GM21529 (cell line): ENCODE data around the gene TRIOBP.

Experiments used
- ATAC-seq: cut with Tn5 transposase; IDR thresholded peaks from one replicate; pipeline ENCODE4 v1.9.1; 2021; ENCODE audit not compliant: unreplicated experiment

Gene TRIOBP

DNA sequence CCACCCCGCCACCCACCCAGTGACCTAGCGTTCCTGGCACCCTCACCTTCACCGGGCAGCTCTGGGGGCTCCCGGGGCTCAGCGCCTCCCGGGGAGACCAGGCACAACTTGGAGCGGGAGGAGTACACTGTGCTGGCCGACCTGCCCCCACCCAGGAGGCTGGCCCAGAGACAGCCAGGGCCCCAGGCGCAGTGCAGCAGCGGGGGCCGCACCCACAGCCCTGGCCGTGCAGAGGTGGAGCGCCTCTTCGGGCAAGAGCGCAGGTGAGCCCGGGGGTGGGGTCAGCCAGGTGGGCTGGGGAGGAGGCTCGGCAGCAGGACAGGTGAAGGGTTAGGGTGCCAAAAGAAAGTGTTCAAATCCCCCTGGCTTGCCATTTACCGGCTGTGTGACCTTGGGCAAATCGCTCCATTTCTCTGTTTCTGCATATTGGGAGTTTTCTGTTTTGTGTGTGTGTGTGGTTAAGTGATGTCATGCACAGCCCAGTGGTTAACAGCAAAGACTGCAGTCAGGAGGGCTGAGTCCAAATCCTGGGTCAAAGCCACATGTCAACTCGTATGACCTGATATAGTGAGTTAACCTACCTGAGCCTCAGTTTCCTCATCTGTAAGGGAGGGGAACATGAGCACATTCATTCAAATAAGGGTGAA lies 29.5 kb downstream of the TRIOBP start:
- ATAC-seq: no peak

DNA sequence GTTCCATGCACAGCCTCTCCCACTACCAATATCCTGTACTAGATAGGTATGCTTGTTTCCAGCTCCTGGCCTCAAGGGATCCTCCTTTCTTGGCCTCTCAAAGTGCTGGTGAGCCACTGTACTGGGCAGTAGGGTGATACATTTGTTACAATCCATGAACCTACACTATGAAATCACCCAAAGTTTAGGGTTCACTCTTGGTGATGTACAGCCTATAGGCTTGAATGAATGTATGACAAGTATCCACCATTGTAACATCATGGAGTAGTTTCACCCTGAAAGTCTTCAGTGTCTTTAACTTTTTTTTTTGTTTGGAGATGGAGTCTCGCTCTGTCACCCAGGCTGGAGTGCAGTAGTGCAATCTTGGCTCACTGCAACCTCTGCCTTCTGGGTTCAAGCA lies 31.8 kb downstream of the TRIOBP start:
- no peak for ATAC-seq

DNA sequence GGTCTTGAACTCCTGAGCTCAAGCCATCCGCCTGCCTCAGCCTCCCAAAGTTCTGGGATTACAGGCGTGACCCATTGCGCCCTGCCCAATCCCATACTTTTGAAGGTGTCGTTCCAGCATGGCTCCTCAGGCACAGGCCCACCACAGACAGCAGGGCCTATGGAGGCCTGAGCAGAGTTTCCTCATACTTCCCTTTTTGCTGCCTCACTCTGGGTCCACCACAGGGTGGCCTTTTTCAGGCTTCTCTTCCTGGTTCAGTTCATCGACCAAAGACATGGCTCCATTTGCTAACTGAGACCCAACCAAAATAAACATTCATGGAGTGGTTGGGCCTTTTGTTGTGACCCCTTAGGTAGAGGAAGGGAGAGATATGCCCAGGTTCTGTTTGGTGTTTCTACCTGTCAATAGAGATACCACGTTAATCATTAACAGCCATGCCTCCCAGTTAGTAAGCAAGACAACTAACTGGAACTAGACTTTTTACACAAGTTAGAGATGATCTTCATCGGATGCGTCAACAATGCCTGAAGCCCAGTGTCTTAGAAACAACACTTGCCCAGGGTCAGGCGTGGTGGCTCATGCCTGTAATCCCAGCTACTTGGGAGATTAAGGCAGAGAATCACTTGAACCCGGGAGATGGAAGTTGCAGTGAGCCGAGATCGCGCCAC lies 35.1 kb downstream of the TRIOBP start:
- ATAC-seq: no peak

DNA sequence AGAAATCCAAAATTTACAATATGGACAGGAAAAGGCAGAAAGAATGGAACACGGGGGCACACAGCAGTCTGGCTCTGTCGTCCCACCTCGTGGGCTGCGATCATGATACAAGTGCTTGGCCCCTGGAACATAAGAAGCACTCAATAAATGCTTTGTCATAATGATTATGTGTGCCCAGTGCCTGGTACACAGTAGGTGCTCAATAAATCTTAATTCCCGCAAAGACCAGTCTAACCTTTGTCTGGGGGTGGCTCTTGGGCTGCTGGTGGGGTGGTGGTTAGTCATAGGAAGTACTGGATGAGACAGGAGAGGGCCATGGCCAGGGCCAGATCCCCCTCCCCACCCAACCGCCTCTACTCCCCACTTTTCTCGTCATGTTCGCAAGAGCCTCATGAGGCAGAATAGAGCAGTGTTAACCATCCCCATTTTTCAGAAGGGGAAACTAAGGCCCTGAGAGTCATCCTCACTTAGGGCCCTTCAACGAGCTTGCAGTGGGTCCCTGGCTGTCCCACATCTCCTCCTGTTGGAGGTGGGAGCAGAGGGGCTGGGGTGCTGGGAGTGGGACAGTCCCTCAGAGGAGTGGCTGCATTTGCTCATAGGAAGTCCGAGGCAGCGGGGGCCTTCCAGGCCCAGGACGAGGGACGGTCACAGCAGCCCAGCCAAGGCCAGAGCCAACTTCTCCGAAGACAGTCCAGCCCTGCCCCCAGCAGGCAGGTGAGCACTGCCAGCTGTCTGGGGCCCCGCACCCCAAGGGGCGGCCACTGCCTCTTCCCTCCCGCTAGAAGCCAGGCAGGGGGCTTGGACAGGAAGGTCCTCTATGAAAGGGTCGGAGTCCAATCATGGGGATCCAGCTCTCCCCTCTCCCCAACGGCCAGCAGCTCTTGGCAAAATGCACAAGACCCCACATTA lies 36.1 kb downstream of the TRIOBP start:
- ATAC-seq: no peak

DNA sequence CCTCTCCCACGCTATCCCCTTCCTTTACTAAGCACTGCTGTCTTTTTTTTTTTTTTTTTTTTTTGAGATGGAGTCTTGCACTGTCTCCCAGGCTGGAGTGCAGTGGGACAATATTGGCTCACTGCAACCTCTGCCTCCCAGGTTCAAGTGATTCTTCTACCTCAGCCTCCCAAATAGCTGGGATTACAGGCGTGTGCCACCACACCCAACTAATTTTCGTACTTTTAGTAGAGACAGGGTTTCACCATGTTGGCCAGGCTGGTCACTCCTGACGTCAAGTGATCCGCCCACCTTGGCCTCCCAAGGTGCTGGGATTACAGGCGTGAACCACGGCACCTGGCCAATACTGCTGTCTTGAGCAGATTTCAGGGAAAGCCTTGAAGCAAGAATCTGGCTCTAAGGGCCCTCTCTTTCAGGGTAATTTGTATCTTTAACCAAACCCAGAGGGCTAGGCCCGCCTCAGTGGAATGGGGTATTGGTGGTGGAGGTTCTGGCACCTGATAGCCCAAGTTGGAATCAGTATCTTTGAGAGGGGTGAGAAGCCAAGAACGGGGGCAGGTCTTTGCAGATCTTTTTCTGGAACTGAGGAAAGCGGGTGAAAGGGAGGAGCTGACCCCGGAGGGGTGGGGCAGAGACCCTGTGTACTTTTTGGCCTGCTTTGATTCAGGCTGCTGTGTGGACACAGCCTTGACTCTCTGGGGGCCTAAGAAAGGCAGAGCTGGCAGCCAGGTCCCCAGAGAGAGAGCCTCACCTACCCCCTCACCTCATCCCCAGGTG lies 37.0 kb downstream of the TRIOBP start:
- ATAC-seq: no peak

DNA sequence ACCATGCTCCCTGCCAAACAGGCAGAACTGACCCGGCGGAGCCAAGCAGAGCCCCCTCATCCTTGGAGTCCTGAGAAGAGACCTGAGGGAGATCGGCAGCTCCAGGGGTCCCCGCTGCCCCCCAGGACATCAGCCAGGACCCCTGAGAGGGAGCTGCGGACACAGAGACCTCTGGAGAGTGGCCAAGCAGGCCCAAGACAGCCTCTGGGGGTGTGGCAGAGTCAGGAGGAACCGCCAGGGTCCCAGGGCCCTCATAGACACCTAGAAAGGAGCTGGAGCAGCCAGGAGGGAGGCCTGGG lies 37.5 kb downstream of the TRIOBP start:
- ATAC-seq: no peak

DNA sequence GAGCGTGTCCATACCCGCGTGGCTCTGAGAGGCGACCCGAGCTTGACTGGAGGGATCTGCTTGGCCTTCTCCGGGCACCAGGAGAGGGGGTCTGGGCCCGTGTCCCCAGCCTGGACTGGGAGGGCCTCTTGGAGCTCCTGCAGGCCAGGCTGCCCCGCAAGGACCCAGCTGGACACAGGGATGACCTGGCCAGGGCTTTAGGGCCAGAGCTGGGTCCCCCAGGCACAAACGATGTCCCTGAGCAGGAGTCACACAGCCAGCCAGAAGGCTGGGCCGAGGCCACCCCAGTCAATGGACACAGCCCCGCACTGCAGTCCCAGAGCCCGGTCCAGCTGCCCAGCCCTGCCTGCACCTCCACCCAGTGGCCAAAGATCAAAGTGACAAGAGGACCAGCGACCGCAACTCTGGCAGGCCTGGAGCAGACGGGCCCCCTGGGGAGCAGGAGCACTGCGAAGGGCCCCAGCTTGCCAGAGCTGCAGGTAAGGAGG lies 38.2 kb downstream of the TRIOBP start:
- ATAC-seq: no peak

DNA sequence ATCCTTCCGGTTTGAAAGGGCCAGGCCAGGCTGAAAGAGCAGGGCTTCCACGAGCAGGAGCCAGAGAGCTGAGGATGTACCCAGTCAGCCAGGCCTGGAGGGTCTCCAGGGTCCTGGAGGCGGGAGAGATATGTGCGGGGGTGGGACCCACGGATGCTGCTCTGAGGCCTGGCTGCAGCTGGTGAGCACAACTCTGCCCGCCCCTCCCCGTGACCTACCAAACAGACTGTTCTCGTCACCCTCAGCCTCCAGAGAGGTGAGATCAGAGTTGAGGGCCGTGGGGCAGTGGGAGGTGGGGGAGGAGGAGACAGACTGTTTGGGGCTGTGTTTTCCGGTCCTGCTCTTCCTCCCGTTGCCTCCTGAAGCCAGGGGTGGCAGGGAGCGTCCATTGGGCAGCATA lies 42.2 kb downstream of the TRIOBP start:
- ATAC-seq: no peak

DNA sequence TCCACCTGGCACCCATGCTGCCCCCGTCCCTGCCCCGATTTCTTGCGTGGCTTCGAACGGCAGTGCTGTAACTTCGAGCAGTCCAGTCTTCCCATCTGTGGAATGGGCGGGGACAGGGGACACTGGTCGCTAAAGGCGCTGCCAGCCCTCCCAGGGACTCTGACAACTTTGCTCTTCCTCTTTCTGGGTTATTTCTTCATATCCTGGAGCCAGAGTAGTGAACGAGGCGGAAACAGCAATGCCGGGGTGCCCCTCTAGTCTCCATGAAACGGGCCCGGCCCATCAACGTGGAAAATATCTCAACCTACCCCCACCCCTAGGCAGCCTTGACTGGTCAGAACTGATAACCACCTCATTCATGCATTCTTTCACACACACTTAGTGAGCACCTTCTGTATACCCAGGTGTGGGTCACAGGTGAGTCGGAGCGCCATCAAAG lies 42.8 kb downstream of the TRIOBP start:
- no peak for ATAC-seq

DNA sequence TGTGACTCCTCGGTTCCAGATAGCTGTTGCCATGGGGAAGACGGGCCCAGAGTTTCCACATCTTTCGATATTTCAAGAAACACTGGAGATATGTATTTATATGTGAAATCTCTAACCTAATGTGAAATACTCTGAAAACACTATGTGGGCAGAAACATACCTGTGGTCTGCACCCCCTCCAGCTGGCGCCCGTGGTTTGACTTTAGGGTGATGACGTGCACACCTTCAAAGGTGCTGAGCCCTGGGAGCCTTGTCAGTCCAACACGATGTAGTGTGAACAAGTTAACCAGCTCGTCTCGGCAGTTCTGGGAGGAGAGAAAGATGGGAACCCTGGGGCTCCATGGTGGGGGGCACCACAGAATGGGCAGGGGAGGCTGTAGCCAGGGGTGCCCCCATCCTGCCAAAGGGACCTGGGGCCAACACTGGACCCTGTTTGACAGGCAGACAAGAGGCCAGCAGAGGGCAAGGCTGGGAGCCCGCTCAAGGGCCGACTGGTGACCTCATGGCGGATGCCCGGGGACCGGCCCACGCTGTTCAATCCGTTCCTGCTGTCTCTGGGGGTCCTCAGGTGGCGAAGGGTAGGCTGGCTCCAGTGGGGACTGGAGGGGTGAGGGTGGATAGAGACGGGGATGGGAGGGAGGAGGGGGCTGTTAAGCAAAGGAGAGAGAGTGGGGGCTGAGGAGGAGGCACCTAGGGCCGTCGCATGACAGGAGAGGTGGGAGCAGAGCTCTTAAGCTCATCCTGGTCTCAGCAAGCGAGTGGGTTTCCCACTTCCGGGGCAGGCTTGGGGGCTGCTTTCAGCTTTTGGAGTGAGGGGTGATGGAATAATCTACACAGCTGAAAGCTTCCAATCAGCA lies 43.8 kb downstream of the TRIOBP start:
- ATAC-seq: no peak

DNA sequence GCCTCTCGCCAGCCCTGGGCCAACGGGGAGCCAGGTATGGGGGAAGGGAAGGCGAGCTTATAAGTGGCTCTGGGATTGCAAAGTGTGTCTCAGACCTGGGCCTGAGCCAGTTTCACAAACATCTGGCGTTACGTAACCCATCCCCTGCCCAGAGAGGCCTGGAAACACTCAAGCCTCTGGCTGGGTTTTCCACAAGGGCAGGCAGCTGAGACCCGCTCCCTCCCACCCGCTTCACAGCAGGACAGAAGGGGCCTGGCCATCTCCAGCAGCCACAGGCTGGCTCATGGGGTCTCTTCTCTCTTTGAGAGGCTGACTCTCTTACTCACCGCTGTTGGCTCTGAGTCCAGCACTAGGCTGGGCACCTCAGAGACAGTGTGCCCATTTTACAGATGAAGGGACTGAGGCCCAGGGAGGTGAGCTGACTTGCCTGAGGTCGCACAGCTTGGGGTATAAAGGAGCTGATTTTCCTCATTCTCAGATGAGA lies 44.5 kb downstream of the TRIOBP start:
- no peak for ATAC-seq

DNA sequence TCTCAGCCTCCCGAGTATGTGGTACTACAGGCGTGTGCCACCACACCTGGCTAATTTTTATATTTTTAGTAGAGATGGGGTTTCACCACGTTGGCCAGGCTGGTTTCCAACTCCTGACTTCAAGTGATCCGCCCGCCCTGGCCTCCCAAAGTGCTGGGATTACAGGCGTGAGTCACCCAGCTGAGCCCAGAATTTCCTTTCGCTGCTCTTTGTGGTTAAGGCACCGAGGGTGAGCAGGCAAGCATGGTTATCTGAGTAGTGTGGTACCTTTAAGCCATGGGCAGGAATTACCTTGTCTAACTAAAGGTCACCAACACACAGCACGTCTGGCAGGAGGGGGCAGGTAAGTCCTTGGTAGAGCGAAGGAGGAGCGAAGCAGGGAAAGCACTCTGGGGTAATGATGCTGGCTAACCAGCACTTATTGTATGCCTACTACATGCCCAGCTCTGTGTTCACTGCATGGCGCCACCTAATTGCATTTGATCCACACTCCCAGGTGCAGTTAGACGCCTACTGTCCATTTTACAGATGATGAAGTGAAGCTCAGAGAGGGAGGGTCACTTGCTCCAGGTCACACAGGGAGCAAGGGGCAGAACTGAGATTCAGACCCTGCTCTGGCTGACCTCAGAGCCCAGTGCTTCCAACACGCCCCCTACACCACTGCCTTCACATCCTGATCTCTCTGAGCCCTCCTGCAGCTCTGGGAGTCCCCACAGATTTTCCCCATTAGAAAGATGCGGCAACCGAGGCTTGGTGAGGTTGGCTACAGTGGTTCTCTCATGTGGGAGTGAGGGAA lies 45.7 kb downstream of the TRIOBP start:
- no peak for ATAC-seq

DNA sequence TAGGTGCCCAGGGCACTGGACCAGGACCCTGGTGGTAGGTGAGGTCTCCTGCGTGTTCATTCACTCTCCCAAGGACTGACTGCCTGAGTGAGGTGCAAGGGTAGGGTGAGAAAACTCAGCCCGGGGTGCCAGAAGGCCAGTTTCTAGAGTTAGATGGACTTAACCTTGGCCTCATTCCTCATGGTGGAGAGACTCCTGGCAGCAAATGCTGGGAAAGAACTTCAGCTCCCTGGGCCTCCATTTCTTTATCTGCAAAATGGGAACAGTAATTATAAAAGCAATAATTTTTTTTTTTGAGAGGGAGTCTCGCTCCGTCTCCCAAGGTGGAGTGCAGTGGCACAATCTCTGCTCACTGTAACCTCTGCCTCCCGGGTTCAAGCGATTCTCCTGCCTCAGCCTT lies 47.7 kb downstream of the TRIOBP start:
- ATAC-seq: no peak

DNA sequence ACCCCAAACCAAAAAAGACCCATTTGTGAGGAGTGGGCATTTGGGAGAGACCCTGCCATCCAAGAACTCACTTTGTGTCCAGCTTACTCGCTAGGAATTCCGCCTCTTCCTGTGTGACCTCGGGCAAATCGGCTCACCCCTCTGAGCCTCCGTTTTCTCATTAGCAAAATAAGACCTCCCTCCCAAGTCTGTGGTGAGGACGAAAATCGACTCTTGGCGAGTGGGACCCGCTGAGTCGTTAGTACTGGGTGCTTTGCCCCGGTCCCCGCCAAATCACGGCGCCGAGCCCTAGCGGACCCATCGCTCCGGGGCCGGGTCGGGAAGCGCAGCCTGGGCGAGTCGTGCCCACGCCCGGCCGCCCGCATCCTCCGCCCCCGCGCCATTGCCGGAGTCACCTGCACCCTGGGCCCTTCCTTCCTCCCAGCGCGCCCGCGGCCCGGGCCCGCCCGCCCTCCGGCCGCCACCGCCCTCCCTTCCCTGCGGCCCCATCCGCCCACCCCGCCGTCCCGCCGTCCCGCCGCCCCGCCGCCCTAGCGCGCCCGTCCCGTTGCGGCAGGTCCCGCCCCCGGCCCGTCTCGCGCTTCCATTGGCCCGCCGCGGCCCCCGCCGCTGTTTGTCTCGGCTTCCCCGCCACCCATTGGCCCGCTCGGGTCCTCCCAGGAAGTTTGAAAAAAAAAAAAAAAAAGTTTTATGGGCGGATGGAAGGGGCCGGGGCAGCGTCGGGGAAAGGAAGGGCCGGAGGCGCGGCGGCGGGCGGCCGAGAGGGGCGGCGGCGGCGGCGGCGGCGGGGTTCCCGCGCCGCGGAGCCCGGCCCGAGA lies 48.9 kb downstream of the TRIOBP start:
- peak; percentile 53 for ATAC-seq

DNA sequence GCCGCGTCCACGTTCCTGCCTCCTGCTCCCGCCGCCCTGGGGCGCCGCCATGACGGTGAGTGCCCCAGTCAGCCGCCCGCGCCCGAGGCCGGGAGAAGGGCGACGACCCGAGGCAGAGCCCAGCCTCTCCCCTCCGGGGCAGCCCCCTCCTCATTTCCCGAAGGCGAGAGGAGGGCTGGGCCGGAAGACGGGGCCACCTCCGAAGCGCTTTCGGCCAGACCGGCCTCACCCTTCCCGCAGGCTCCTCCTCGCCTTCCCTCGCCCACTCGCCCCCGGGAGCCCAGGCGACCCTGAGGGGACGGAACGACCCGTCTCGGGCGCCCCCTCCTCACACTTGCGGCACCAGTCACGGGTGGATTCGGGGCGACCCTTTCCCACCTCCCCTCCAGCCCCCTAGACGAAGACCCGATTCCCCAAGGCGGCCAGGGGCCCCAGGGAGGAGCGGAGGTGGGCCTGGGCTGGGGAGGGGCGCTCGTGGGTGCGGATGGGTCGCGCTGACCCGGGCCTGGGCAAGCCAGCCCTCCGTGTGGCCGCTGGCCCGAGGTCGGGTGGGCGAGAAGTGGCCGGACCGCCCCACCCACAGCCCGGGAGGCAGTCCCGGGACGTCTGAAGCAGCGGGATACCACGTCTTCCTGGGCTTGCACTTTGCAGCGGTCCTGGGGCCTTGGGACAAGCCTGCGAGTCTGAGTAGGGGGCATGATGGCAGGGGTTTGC lies 49.7 kb downstream of the TRIOBP start:
- ATAC-seq: peak; percentile 24

DNA sequence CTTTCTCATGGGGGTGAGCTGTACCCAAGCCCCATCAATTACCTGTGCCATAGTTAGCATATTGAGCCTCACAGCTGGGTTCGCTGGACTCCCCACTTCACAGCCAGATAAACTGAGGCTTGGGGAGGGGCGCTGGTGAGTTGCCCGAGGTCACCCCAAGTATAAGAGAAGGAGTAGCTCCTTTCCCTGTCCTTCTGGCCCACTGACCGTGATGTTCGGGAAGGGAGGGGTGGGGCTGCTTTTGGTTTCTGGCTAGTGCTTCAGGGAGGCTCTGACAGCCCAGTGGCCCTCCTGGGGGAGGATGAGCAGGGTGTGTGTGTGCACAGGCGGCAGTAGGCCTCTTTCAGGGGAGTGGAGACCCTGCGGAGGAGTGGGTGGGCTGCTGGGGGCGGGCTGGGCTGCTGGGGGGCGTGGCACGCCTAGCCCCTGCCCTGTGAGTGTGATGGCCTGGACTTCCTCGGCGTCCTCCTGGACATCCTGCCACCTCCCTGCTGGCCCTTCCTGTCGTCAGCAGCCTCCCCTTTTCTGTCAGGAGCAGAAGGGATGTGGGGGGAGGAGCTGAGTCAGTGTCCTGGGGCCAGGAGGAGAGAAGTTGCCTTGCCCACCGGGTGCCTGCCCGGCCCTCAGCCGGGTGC lies 50.3 kb downstream of the TRIOBP start:
- no peak for ATAC-seq

DNA sequence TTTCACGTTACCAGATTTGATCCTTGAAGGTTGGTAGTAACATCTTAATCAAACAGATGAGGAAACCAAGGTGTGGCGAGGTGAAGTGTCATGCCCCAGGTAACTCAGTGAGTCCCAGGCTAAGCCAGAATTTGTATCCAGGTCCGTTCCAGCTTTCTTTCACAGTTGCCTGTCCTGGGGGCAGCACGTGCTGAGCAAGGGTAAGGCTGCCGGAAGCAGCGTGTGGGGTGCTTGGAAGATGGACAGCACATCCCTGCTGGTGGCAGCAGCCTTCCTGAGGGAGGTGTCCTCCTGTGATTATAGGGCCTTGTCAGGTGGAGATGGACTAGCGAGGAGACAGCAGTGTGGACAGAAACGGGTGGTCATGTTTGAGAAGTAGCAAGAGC lies 50.9 kb downstream of the TRIOBP start:
- ATAC-seq: no peak
